HepG2 (cell line): ENCODE data around the gene PRH2. TPM values are rescaled to one million over a fixed set of nuclear protein-coding genes. Genes with fewer than 3 reads are reported as not detected.

Source experiments
- CEBPG ChIP-seq: IDR thresholded peaks from 2 replicates; pipeline ENCODE4 v1.6.1; 2016
- HNRNPK ChIP-seq: fragments of 200-400 bp; formaldehyde crosslinking; IDR thresholded peaks from 2 replicates; pipeline ENCODE4 v1.6.1; 2018; ENCODE audit warnings: low read length, low read depth, moderate library complexity, mild to moderate bottlenecking; ENCODE audit not compliant: poor library complexity, severe bottlenecking
- KLF12 ChIP-seq: sonication (generic); formaldehyde crosslinking; IDR thresholded peaks from 2 replicates; pipeline ENCODE4 v1.4.0; 2020; ENCODE audit warnings: missing genetic modification reagents, borderline replicate concordance
- NFYC ChIP-seq: IDR thresholded peaks from 2 replicates; pipeline ENCODE4 v1.6.1; 2016; ENCODE audit warnings: missing genetic modification reagents, missing compliant biosample characterization
- PRMT3 ChIP-seq: sonication (generic); formaldehyde crosslinking; IDR thresholded peaks from 2 replicates; pipeline ENCODE4 v1.8.1; 2022; ENCODE audit warnings: low read depth, mild to moderate bottlenecking, moderate library complexity, missing genetic modification reagents, borderline replicate concordance
- RARA ChIP-seq: IDR thresholded peaks from 2 replicates; pipeline ENCODE4 v1.6.1; 2016; ENCODE audit warnings: missing genetic modification reagents, missing compliant biosample characterization
- THAP11 ChIP-seq: IDR thresholded peaks from 2 replicates; pipeline ENCODE4 v1.6.1; 2016; ENCODE audit warnings: missing biosample characterization, missing genetic modification reagents
- ZKSCAN1 ChIP-seq: fragments of 150-350 bp; IDR thresholded peaks from 2 replicates; pipeline ENCODE4 v1.6.1; 2014; ENCODE audit warnings: low read length
- ZNF333 ChIP-seq: sonication (generic); formaldehyde crosslinking; IDR thresholded peaks from 2 replicates; pipeline ENCODE4 v1.4.0; 2020; ENCODE audit warnings: mild to moderate bottlenecking, missing genetic modification reagents, borderline replicate concordance
- ZNF367 ChIP-seq: sonication (generic); formaldehyde crosslinking; IDR thresholded peaks from 2 replicates; pipeline ENCODE4 v1.4.0; 2020; ENCODE audit warnings: missing genetic modification reagents, borderline replicate concordance
- ZNF577 ChIP-seq: sonication (generic); formaldehyde crosslinking; IDR thresholded peaks from 2 replicates; pipeline ENCODE4 v1.4.0; 2020; ENCODE audit warnings: mild to moderate bottlenecking, low read depth, missing genetic modification reagents, borderline replicate concordance
- ZSCAN12 ChIP-seq: sonication (generic); formaldehyde crosslinking; IDR thresholded peaks from 2 replicates; pipeline ENCODE4 v1.9.0; 2021; ENCODE audit warnings: mild to moderate bottlenecking, missing genetic modification reagents
- ZZZ3 ChIP-seq: sonication (generic); formaldehyde crosslinking; IDR thresholded peaks from 2 replicates; pipeline ENCODE4 v1.4.0; 2020; ENCODE audit warnings: missing genetic modification reagents, mild to moderate bottlenecking, borderline replicate concordance
- polyA plus RNA-seq, 8 experiments: library from polyadenylated mRNA; depleted of rRNA in 3 of 8; stranded (reverse) in 7 of 8; unstranded in 1 of 8; fragments of >200 nt; fragmentation: Illumina TruSeq in 4 of 8; extraction: Trizol in 4 of 8; gene quantifications; 2 replicates each; pipeline versions ENCODE4 v1.2.1 to v1.2.3, GENCODE V29; 2011 to 2016; ENCODE audit warnings: low read depth in 4 of 8, missing spikeins in 1 of 8, mixed read lengths in 1 of 8; ENCODE audit not compliant: insufficient read depth in 1 of 8
- total RNA-seq, 5 experiments: library from RNA; depleted of rRNA; stranded (reverse); fragments of >200 nt; fragmentation: Illumina TruSeq; extraction: Trizol; gene quantifications; 2 replicates each; pipeline ENCODE4 v1.2.3, GENCODE V29; 2016; ENCODE audit warnings: low read depth in 1 of 5
- TF ChIP-seq, protein P1 (sequence below), 2 experiments: sonication (generic) in 1 of 2; formaldehyde crosslinking in 1 of 2; IDR thresholded peaks; 2 replicates each; pipeline versions ENCODE4 v1.4.0 to v1.6.1; 2016 to 2020; ENCODE audit warnings: borderline replicate concordance in 1 of 2, low read depth in 1 of 2, mild to moderate bottlenecking in 1 of 2, missing genetic modification reagents in 1 of 2
- TF ChIP-seq, protein P2 (sequence below): sonication (generic); formaldehyde crosslinking; IDR thresholded peaks from 2 replicates; pipeline ENCODE4 v1.5.0; 2020; ENCODE audit warnings: mild to moderate bottlenecking, missing genetic modification reagents
- TF ChIP-seq, protein P3 (sequence below), 2 experiments: sonication (generic) in 1 of 2; formaldehyde crosslinking in 1 of 2; IDR thresholded peaks; 2 replicates each; pipeline versions ENCODE4 v1.4.0 to v1.6.1; 2018 to 2020; ENCODE audit warnings: missing genetic modification reagents in 2 of 2, borderline replicate concordance in 1 of 2, low read depth in 1 of 2, mild to moderate bottlenecking in 1 of 2, missing biosample characterization in 1 of 2
- TF ChIP-seq, protein P4 (sequence below): sonication (generic); formaldehyde crosslinking; IDR thresholded peaks from 2 replicates; pipeline ENCODE4 v1.4.0; 2020; ENCODE audit warnings: missing genetic modification reagents, low read depth, mild to moderate bottlenecking, borderline replicate concordance
- TF ChIP-seq, protein P5 (sequence below): sonication (generic); formaldehyde crosslinking; IDR thresholded peaks from 2 replicates; pipeline ENCODE4 v1.4.0; 2020; ENCODE audit warnings: missing genetic modification reagents

Gene PRH2
- total and polyA plus RNA-seq, 2 of the 13 experiments (the other 11 are each of a cell fraction or from before 2014, with no cell fraction given), result 0.24 to 0.48 TPM

DNA sequence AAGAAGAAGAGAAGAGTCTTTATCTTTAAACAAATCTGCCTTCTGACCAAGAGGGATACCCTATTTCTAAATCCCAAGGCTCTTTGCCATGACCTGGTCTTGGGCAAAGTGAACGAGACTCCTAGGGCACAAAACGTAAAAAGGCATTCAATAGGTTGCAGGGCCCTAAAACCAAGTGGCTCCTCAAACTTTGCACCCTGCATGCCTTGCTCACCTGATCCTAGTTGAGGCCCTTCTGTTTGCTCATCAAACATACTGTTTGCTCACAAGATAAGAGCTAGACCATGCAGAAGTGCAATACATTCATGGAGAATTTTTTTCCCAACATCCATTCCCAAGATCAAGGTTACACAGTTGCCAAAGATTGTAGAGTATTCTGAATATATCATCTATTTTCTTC lies 37.1 kb upstream of the PRH2 start (continued):
- TF ChIP-seq, protein P1, sequence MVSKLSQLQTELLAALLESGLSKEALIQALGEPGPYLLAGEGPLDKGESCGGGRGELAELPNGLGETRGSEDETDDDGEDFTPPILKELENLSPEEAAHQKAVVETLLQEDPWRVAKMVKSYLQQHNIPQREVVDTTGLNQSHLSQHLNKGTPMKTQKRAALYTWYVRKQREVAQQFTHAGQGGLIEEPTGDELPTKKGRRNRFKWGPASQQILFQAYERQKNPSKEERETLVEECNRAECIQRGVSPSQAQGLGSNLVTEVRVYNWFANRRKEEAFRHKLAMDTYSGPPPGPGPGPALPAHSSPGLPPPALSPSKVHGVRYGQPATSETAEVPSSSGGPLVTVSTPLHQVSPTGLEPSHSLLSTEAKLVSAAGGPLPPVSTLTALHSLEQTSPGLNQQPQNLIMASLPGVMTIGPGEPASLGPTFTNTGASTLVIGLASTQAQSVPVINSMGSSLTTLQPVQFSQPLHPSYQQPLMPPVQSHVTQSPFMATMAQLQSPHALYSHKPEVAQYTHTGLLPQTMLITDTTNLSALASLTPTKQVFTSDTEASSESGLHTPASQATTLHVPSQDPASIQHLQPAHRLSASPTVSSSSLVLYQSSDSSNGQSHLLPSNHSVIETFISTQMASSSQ (IDR thresholded peaks at IDR 0.05; ENCODE audit: low read depth), result peak; percentile 83
- TF ChIP-seq, protein P1 (CRISPR knock-in tag; IDR thresholded peaks at IDR 0.05; ENCODE audit: borderline replicate concordance), result peak; percentile 92
- TF ChIP-seq ZNF333 (CRISPR knock-in tag) (no peak), ZNF367 (CRISPR knock-in tag) (no peak), HNRNPK (no peak), KLF12 (CRISPR knock-in tag) (no peak), ZZZ3 (CRISPR knock-in tag) (no peak), PRMT3 (no peak), ZNF577 (CRISPR knock-in tag) (no peak), CEBPG (CRISPR knock-in tag) (peak; percentile 90), RARA (CRISPR knock-in tag) (peak; percentile 93), THAP11 (CRISPR knock-in tag) (peak; percentile 84), NFYC (CRISPR knock-in tag) (0 out of 2 replicates have a peak, but pooled peaks have one; percentile 39), ZSCAN12 (CRISPR knock-in tag) (no peak), ZKSCAN1 (no peak)
- TF ChIP-seq, protein P2, sequence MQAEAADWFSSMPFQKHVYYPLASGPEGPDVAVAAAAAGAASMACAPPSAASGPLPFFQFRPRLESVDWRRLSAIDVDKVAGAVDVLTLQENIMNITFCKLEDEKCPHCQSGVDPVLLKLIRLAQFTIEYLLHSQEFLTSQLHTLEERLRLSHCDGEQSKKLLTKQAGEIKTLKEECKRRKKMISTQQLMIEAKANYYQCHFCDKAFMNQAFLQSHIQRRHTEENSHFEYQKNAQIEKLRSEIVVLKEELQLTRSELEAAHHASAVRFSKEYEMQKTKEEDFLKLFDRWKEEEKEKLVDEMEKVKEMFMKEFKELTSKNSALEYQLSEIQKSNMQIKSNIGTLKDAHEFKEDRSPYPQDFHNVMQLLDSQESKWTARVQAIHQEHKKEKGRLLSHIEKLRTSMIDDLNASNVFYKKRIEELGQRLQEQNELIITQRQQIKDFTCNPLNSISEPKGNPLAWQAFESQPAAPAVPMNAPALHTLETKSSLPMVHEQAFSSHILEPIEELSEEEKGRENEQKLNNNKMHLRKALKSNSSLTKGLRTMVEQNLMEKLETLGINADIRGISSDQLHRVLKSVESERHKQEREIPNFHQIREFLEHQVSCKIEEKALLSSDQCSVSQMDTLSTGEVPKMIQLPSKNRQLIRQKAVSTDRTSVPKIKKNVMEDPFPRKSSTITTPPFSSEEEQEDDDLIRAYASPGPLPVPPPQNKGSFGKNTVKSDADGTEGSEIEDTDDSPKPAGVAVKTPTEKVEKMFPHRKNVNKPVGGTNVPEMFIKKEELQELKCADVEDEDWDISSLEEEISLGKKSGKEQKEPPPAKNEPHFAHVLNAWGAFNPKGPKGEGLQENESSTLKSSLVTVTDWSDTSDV (CRISPR knock-in tag), result no peak
- TF ChIP-seq, protein P3, sequence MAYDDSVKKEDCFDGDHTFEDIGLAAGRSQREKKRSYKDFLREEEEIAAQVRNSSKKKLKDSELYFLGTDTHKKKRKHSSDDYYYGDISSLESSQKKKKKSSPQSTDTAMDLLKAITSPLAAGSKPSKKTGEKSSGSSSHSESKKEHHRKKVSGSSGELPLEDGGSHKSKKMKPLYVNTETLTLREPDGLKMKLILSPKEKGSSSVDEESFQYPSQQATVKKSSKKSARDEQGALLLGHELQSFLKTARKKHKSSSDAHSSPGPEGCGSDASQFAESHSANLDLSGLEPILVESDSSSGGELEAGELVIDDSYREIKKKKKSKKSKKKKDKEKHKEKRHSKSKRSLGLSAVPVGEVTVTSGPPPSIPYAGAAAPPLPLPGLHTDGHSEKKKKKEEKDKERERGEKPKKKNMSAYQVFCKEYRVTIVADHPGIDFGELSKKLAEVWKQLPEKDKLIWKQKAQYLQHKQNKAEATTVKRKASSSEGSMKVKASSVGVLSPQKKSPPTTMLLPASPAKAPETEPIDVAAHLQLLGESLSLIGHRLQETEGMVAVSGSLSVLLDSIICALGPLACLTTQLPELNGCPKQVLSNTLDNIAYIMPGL (CRISPR knock-in tag; IDR thresholded peaks at IDR 0.05; ENCODE audit: borderline replicate concordance in 1 of 2, low read depth in 1 of 2), result peak in 1 of 2 experiments; percentile 81; a peak in 1 of 4 replicates
- TF ChIP-seq, protein P4, sequence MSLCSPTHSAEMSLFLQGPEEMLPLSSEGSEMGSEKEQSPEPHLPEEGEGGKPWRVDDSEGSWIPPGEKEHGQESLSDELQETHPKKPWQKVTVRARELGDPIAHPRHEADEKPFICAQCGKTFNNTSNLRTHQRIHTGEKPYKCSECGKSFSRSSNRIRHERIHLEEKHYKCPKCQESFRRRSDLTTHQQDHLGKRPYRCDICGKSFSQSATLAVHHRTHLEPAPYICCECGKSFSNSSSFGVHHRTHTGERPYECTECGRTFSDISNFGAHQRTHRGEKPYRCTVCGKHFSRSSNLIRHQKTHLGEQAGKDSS, result peak; percentile 89; the same call in 1 of the 2 replicates
- TF ChIP-seq, protein P5, sequence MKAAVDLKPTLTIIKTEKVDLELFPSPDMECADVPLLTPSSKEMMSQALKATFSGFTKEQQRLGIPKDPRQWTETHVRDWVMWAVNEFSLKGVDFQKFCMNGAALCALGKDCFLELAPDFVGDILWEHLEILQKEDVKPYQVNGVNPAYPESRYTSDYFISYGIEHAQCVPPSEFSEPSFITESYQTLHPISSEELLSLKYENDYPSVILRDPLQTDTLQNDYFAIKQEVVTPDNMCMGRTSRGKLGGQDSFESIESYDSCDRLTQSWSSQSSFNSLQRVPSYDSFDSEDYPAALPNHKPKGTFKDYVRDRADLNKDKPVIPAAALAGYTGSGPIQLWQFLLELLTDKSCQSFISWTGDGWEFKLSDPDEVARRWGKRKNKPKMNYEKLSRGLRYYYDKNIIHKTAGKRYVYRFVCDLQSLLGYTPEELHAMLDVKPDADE, result no peak
